Inflammatory macrophage treated with lipopolysaccharide for 4 hours (primary cell): ENCODE data around the gene PAPSS1.

Experiments used
- DNase-seq: peaks from one replicate; pipeline ENCODE4 v3.0.0-alpha.2; 2020

PAPSS1 gene

DNA sequence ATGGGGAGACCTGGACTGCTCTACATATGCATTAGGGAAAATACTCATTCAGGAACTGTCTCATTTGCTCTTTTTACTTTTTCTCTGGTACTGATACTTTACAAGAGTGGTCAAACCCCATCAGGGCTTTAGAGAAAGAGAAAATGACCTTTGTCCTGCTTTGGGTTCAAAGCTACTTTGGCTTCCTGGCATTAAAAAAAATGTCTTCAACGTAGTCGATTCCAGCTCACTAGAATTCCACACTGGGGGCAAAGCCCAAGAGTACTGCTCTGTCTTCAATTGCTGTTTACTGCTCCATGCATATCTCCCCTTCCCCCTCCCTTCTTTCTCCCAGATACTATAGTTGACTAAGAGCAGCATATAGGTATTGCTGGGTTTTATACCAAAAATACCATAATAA, 98.0 kb downstream of the PAPSS1 start:
- DNase-seq: no peak

DNA sequence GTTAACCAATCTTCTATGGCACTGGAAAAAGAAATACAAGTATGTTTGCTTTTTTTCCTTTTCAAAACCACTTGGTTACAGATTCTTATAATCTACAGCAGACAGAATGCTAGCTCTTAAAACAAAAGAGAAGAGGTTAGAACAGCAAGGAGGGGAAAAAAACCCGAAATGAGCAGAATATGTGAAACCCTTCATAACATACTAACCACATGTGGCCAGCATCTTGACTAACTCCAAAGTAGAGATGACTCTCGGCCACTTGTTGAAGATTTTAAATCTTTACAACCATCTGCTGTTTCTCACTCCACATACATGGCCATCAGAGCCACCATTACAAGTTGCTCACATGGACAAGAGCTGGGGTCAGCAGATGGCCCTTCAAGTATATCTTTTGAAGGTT, 100.3 kb downstream of the PAPSS1 start:
- no peak for DNase-seq

DNA sequence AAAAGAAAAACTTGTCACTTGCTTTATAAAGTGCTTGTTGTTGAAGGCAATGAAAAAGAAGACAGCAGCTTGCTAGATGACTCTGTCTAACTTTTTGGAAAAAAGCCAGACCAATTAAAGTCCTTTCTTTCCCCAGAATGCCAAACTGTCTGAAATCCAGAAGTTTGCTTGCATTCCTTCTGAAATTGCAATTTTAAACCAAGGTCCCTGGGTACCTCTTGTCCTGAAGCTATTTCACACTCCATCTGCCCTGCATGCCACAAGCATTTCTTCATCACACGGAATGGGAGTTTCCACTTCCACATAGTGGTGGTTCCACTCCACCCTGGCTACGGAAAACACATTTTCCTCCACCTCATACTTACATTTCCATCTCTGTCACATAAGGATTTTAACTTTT, 101.0 kb downstream of the PAPSS1 start:
- DNase-seq: peak; percentile 16

DNA sequence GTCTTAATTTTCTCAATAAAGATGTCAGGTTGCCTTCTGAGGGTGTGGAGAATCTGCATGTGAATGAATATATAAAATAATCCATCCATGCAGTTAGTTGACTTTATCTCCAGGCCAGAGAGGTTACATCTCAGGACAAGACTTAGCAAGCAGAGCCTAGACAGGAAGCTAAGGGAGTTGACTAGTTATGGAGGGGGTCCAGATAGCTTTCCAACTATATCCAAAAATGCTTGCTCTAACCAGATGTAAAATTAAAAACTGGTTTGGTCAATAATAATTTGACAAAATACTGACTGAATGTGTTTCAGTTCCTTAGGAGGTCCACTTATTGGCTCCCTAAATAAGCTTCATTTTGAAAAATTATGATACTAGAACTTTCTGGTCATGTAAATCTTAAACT, 101.4 kb downstream of the PAPSS1 start:
- no peak for DNase-seq

DNA sequence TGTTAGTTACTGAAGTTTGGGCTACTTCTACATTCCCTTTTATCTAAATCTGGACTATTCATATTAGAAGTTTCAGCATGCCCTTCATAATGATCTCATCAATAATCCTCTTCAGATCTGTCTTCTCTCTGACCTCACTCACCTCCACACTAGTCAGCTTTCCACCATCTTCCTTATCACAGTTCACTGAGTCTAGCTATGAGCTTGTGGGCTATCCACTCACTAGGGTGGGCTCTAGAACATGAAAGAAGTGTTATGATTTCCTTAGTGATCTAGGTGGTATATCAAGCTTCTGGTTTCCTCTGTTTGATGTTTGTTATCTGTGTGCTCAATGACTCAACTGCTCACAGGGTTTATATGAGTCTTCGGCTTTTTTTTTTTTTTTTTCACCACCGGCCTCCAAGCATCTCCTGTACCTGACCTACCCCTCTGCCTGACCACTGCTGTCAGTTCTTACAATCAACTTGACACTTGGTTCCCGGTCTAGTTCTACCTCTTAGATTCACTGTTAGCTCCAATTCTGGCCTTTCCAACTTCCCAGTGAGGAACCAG, 103.1 kb downstream of the PAPSS1 start:
- no peak for DNase-seq

DNA sequence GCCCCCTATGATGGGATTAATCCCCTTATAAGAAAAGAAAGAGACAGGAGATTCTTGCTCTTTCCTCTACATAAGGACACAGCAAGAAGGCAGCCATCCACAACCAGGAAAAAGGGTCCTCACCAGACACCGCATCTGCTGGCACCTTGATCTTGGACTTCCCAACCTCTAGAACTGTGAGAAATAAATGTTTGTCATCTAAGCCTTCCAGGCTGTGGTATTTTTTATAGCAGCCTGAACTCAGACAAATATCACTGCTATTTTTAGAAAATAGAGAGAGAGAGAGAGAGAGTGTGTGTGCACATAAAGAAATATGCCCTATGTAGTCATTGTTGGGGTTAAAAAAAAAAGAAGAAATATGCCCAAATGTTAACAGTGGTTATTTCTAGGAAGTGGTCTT, 104.2 kb downstream of the PAPSS1 start:
- DNase-seq: no peak

DNA sequence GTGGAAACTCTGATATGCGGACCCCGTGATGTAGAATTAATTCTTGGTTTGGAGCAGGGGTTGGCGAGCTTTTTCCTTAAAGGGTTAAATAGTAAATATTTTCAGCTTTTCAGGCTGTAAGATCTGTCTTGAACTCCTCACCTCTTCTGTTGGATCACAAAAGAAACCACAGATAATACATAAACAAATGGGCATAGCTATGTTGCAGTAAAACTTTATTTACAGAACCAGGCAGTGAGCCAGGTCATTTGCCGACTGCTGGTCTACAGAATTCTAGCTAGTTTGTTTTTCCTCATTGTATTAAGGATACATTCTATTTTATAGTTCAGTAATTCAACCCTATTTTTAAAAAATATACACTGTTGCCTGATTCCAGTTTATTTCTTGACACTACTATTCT, 116.6 kb downstream of the PAPSS1 start:
- DNase-seq: no peak

DNA sequence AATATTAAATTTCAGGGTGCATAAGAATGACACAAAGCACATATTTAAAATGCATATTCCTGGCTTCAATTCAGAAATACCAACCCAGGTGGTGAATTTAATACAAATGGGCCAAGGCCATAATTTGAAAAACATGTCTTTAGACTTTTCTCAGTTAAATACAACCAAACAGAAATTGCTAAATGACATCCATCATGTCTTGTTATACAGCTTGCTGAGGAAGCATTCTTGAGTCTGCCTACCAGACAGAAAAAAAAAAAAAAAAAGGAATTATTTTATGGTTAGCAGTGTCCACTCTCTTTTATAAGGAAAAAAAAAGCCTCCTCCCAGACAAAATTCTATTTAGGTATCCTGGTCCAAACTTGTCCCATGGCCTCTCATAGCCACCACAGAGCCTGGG, 119.1 kb downstream of the PAPSS1 start:
- no peak for DNase-seq

DNA sequence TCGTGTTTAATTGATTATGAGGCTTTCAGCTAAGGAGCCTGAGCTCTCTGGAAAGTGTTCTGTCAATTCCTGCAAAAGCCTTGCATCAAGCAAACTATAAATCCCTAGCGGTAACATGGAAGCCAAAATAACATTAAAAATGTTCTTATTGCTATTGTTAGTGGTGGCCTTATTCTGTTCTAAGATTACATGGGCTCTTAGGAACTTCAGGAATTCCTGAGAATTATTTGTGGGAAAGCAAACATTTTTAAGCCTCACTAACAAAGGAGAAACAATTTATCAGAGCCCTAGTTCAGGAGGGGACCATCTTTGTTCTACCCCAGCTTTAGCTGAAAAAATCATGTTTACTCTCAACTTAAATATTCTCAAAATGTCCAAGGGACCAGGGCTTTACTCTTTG, 119.6 kb downstream of the PAPSS1 start:
- no peak for DNase-seq

DNA sequence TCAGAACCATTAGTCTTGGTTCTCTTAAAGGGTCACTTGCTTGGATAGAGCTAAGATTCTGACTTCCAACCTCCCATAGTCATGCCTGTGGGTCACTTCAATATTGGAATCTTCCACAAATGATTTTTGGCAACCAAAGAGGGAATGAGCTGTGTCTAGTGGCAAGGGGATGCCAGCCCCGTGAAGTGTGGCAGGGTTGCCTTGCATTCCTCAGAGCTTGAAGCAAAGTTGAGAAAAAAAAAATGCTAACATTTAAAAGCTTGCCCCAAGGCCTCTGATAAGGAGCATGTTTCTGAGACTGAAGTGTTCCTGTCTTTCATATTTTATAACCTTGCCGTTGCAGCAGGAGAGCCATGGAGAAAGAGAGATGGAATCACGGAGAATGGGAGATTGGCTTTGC, 120.2 kb downstream of the PAPSS1 start:
- DNase-seq: no peak

DNA sequence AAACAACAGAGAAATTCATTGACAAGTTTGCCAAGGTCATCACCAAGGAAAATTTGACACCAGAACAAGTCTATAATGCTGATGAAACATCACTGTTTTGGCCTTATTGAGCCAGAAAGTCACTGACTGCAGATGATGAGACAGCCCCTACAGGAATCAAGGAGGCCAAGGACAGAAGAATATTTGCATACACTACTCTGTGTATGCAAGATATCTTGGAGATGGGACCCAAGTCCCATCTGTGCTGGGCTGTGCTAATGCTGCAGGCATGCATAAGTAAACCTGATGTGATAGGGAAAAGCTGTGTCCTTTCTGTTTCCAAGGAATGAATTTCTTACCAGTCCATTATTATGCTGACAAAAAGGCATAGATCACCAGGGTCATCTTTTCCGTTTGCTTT, 126.8 kb downstream of the PAPSS1 start:
- DNase-seq: no peak

DNA sequence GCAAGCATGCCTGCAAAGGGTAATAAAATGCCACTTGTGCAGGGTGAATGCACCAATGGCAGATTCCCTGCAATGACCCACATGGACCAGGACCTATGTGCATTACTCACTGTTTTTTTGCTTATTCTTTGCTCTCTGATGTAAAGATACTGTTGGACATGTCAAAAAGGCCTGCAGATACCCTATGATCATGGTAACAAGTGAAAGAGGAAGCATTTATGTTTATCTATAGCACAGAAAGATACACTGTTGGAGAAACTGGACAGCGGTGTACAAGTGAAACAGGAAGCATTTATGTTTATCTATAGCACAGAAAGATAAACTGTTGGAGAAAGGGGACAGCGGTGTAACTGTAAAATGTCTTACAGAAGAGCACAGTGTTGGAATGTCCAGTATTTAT, 127.5 kb downstream of the PAPSS1 start:
- DNase-seq: no peak

DNA sequence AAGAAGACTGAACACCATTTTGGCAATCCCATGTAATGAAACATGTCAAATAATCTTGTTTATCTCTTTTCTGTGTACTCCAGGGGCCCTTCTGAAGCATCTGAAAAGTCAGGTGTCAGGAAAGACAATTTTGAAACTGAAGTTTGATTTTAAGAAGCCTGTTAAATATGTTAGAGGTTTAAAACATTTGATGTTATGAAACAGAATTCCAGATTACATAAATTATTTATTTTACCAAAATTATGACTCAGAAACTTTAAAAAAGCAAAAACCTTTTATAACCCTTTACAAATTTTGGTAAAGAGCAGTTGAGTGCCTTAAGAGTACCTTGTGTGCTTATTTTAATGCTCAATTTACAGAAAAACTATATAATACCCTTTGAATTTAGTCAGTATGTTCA, 130.8 kb downstream of the PAPSS1 start:
- DNase-seq: no peak

DNA sequence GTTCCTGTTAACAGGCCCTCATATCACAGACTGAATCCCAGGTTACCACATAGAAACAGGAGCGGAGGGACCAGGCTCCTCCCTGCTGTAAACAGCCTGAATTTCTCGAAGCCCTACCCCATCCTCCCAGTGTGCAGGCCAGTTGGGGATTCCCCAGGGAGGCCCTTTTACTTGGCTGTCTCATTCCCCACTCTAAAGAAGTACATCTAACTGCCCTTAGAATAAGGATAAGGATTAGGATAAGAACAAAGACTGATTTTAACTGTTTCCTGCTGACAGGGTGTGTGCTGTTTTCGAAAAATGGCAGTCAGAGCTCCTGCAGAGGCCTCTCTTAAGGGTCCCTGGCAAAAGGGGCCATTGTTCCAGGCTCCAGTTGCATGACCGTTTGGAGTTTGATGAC, 133.7 kb downstream of the PAPSS1 start:
- DNase-seq: no peak

DNA sequence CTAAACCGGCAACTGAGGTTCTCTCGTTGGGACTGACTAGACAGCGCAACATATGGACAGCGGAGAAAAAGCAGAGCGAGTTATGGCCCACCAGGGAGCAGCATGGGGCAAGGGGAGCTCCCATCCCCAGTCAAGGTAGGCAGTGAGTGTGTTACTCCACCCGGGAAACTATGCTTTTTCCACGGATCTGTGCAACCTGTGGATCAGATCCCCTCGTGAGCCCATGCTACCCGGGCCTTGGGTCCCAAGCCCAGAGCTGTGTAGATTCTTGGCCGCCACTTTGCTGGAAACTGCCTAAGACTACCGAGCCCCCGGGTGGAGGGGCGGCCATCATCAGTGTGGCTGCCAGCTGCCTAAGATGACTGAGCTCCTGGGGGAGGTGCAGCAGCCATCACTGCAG, 140.9 kb downstream of the PAPSS1 start:
- no peak for DNase-seq

DNA sequence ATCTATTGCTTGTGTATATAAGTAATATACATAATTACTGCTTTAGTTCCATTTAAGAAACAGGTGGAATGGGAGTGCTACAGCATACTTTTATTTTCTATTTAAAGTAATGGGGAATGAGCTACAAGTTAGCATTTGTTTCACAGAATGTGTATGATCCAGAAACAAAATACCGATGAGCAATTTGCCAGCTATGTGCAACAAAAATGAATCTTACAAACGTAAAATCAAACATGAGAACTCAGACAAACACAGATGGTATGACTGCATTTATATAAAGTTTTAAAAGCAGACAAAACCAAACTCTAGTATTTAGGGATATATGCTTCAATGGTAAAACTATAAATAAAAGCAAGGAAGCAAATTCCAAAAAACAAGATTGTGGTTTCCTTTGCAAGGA, 141.7 kb downstream of the PAPSS1 start:
- DNase-seq: no peak

DNA sequence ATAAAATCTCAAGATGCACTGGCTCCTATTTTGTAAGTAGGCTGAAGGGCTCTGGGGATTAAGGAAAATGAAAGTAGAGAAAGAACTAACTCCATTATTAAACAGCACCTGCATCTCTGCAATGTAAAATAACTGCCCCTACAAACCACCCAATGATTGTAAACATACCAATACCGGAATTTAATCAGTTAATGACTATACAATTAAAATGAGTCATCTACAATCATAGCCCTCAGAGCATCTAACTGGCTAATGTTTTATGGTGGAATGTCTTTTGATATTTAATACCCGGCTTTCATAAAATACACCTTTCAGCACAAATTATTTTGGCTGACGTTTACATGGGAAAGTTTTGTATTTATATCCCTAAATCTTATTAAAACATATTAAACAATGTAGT, 142.3 kb downstream of the PAPSS1 start:
- no peak for DNase-seq

DNA sequence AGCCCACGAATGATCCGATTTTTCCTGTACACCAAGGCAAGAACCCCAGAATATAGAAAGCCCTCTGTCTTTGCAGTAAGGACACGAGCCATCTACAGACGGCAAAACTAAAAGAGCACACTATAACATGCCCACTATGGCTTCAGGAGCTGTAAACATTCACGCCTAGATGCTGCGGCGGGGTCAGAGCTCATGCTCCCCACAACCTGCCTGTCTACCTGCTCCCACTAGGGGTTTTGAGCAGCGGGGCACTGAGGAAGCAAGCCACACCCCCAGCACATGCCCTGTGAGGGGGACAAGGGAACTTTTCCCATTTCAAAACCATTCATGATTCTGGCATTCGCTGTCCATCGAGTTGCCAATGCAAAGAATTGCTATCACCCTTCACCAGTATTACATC, 144.8 kb downstream of the PAPSS1 start:
- DNase-seq: no peak

DNA sequence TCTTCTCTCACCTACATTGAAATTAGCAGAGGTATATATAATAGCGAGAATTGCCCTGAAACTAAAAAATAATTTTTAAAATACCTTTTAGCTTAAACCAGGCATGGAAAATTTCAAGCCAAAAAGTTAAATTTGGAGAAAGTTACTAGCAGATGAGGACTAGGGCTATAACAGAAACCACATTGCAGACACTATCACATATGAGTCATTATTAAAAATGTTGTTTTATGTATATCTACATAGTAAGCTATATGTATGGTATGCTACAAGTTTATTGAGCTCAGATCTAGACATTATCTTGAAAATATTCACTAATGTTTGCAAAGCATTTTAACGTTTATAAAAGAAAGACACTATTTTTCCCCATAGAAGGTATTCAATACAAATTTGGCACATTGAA, 147.8 kb downstream of the PAPSS1 start:
- no peak for DNase-seq

DNA sequence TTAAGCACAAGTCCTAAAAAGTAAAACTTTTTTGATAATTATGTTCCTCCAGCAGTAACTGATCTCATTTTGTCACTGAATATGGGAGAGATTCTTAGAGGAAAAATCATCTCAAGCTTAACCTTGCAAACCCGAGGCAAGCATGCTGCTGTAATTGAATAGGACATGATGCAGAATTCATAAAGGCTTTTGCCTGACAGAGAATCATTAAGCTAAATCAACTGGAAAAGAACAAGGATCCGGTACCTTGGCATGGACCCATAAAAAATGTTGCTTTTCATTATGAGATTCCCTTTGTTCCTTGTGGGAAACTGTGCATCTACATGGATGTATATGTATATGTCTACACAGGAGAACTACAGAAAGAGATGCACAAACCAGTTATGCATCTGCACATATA, 149.1 kb downstream of the PAPSS1 start:
- DNase-seq: no peak

DNA sequence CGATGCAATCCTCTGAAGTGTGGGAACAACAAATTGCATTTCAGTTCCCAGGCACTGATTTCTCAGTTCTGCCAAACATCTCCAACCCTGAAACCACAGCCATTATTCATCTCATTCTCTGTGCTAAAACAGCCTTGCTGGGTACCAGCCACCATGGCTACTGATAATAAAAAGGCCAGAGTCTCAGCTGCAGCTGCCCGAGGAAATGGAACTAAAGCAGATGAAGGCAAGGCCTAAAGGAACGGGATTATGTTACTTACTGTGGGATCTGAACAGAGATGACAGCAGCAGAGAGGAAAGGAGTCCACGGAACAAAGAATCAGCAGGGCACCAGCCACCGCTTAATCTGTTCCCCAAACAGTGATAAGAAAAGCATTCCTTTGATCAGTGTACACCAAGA, 155.7 kb downstream of the PAPSS1 start:
- DNase-seq: no peak
